Smooth muscle cell (in vitro differentiated cells): Measurements from ENCODE around the gene CSGALNACT2. TPM values are rescaled to one million over a fixed set of nuclear protein-coding genes. Genes with fewer than 3 reads are reported as not detected.

Source experiments
- DNase-seq: peaks from one replicate; lab custom pipeline; 2025; ENCODE audit not compliant: unreplicated experiment; lab: John Stamatoyannopoulos, UW
- H2AFZ ChIP-seq: fragments of 200-600 bp; sonication (generic); 2 replicates; pipeline ENCODE4 v1.6.0; 2016; ENCODE audit warnings: antibody characterized with exemption, low read depth, mild to moderate bottlenecking
- H3F3A ChIP-seq: fragments of 200-600 bp; sonication (generic); 2 replicates; pipeline ENCODE4 v1.6.0; 2017; ENCODE audit warnings: antibody characterized with exemption, low read depth
- H3K27ac ChIP-seq: fragments of 200-600 bp; sonication (generic); 2 replicates; pipeline ENCODE4 v1.5.1; 2016; ENCODE audit warnings: low read depth, mild to moderate bottlenecking
- H3K27me3 ChIP-seq: fragments of 200-600 bp; sonication (generic); 2 replicates; pipeline ENCODE4 v1.6.1; 2016; ENCODE audit warnings: low read depth, mild to moderate bottlenecking
- H3K36me3 ChIP-seq: fragments of 200-600 bp; sonication (generic); 2 replicates; pipeline ENCODE4 v1.5.1; 2016; ENCODE audit warnings: low read depth
- H3K4me1 ChIP-seq: fragments of 200-600 bp; sonication (generic); 2 replicates; pipeline ENCODE4 v1.5.1; 2016; ENCODE audit warnings: low read depth
- H3K4me2 ChIP-seq: fragments of 200-600 bp; sonication (generic); 2 replicates; pipeline ENCODE4 v1.6.0; 2016; ENCODE audit warnings: mild to moderate bottlenecking
- H3K4me3 ChIP-seq: fragments of 200-600 bp; sonication (generic); 2 replicates; pipeline ENCODE4 v1.5.1; 2016; ENCODE audit warnings: mild to moderate bottlenecking
- H3K79me2 ChIP-seq: fragments of 200-600 bp; sonication (generic); 2 replicates; pipeline ENCODE4 v1.6.0; 2016; ENCODE audit warnings: low read depth, mild to moderate bottlenecking
- H3K9ac ChIP-seq: fragments of 200-600 bp; sonication (generic); 2 replicates; pipeline ENCODE4 v1.6.0; 2016; ENCODE audit warnings: low read depth
- H3K9me3 ChIP-seq: fragments of 200-600 bp; sonication (generic); replicated peaks from 2 replicates; pipeline ENCODE4 v1.5.1; 2016; ENCODE audit warnings: low read depth
- H4K20me1 ChIP-seq: fragments of 200-600 bp; sonication (generic); 2 replicates; pipeline ENCODE4 v1.6.0; 2016; ENCODE audit warnings: low read depth
- CTCF ChIP-seq: fragments of 200-600 bp; sonication (generic); IDR thresholded peaks from 2 replicates; pipeline ENCODE4 v1.5.1; 2017; ENCODE audit warnings: borderline replicate concordance, mild to moderate bottlenecking, antibody characterized with exemption; ENCODE audit not compliant: insufficient read depth, poor library complexity, severe bottlenecking
- WGBS: methylation state at CpG from one replicate; pipeline ENCODE4 v1.1.7; 2016; ENCODE audit warnings: low lambda C conversion rate; 5-methylcytosine and 5-hydroxymethylcytosine counted together
- polyA plus RNA-seq: library from polyadenylated mRNA; unstranded; fragments of >200 nt; fragmentation: Nextera tagmentation; extraction: Ambion mirVana; gene quantifications from 2 replicates; pipeline ENCODE4 v1.2.1, GENCODE V29; 2016
- total RNA-seq: library from RNA; depleted of rRNA; stranded (reverse); fragments of >200 nt; gene quantifications from 2 replicates; pipeline ENCODE4 v1.2.3, GENCODE V29; 2014

The CSGALNACT2 gene
- total and polyA plus RNA-seq, 2 experiments from 2014 or later: 35.6 to 40.4 TPM

GRCh38 chr10:43126759-43127424 is 11.4 kb upstream of the CSGALNACT2 start:
- 97% methylated on average over 7 of the region's 7 CpGs for WGBS
- Histone ChIP-seq H3K9ac (no peak overlapping the region), H3K27ac (no peak overlapping the region), H3K27me3 (no peaks in the 10 kb centered on the region), H2AFZ (no peak overlapping the region), H3K4me2 (no peak overlapping the region), H3K36me3 (no peaks in the 10 kb centered on the region), H3K4me1 (no peaks in the 10 kb centered on the region), H3K9me3 (no peaks in the 10 kb centered on the region), H3F3A (peaks cover 7% of the 10 kb centered on the region), H3K4me3 (no peak overlapping the region), H3K79me2 (no peaks in the 10 kb centered on the region), H4K20me1 (no peaks in the 10 kb centered on the region)
- no peak for TF ChIP-seq CTCF
- no peak for DNase-seq

GRCh38 chr10:43127442-43127841 is 10.8 kb upstream of the CSGALNACT2 start:
- Histone ChIP-seq H3K27ac (no peak overlapping the region), H3K4me3 (no peak overlapping the region), H3K79me2 (no peaks in the 10 kb centered on the region), H3K4me2 (peak overlapping the region; percentile 82), H3K36me3 (no peaks in the 10 kb centered on the region), H3K9me3 (no peaks in the 10 kb centered on the region), H3F3A (peaks cover 7% of the 10 kb centered on the region), H3K4me1 (no peaks in the 10 kb centered on the region), H2AFZ (no peak overlapping the region), H3K9ac (no peak overlapping the region), H4K20me1 (no peaks in the 10 kb centered on the region), H3K27me3 (no peaks in the 10 kb centered on the region)
- 68% methylated on average over 9 of the region's 9 CpGs for WGBS
- DNase-seq: no peak
- no peak for TF ChIP-seq CTCF

- no peak overlapping the region for H2AFZ ChIP-seq
- H3K36me3 ChIP-seq: no peaks in the 10 kb centered on the region
- H3F3A ChIP-seq: peaks cover 7% of the 10 kb centered on the region
- no peaks in the 10 kb centered on the region for H3K9me3 ChIP-seq
- peak overlapping the region; percentile 82 for H3K4me2 ChIP-seq
- peak overlapping the region; percentile 10 for H3K9ac ChIP-seq
- H4K20me1 ChIP-seq: no peaks in the 10 kb centered on the region
- no peaks in the 10 kb centered on the region for H3K79me2 ChIP-seq
- H3K4me3 ChIP-seq: no peak overlapping the region
- H3K27ac ChIP-seq: peak overlapping the region; percentile 90
- H3K4me1 ChIP-seq: no peaks in the 10 kb centered on the region
- DNase-seq: no peak
- WGBS: 73% methylated on average over 8 of the region's 8 CpGs
- TF ChIP-seq CTCF: no peak
- no peaks in the 10 kb centered on the region for H3K27me3 ChIP-seq
Observed at GRCh38 chr10:43128331-43128730, 9.9 kb upstream of the CSGALNACT2 start.
